Type B pancreatic cell (in vitro differentiated cells): ENCODE measurements around the gene CHMP4A. TPM values are rescaled to one million over a fixed set of nuclear protein-coding genes. Genes with fewer than 3 reads are reported as not detected.

Experiments used
- DNase-seq: peaks from one replicate; pipeline ENCODE4 v3.0.0; 2021; ENCODE audit warnings: mixed read lengths; ENCODE audit not compliant: unreplicated experiment; ENCODE audit errors: extremely low spot score
- H3K27ac Mint-ChIP-seq: 2 replicates; pipeline ENCODE4 v1.8.0; 2021; ENCODE audit warnings: mild to moderate bottlenecking, mixed read lengths
- H3K27me3 Mint-ChIP-seq: 2 replicates; pipeline ENCODE4 v1.8.0; 2021; ENCODE audit warnings: mixed read lengths
- H3K36me3 Mint-ChIP-seq: 2 replicates; pipeline ENCODE4 v1.8.0; 2021; ENCODE audit warnings: mixed read lengths
- H3K4me1 Mint-ChIP-seq: one replicate; pipeline ENCODE4 v1.8.0; 2021; ENCODE audit warnings: mixed read lengths; ENCODE audit not compliant: unreplicated experiment
- H3K4me3 Mint-ChIP-seq: 2 replicates; pipeline ENCODE4 v1.8.0; 2021; ENCODE audit warnings: mild to moderate bottlenecking, mixed read lengths
- H3K9me3 Mint-ChIP-seq: 2 replicates; pipeline ENCODE4 v1.8.0; 2021; ENCODE audit warnings: mixed read lengths
- total RNA-seq: library from RNA; stranded (reverse); gene quantifications from 2 replicates; pipeline ENCODE4 v1.2.1, GENCODE V29; 2021; ENCODE audit warnings: low replicate concordance
- TF ChIP-seq, protein P1 (sequence below): fragments of 200-600 bp; sonication (generic); conservative IDR thresholded peaks from 2 replicates; pipeline ENCODE4 v1.5.0; 2021; ENCODE audit warnings: antibody characterized with exemption, mild to moderate bottlenecking

The CHMP4A gene
- total RNA-seq, 1 donor from 2014 or later, result 44.3 TPM

DNA sequence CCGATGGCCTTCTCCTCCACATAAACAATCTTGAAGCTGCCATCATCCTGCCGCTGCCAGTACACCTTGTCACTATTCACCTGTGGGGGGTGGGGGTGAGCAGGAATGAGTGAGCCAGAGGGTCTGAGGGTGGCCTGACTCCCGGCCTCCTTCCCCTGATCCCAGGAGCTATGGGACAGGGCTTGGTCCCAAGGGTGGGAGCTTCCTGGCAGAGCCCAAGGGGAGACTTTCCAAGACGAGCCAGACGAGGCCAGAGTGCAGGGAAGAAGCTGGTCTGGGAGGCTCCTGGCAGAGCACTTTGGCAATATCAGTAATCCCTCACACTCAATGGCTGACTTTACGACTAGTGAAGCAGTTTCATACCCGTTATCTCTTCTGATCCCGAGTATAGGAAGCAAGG, 42.1 kb upstream of the CHMP4A start:
- Mint-ChIP-seq H3K4me3 (no peak overlapping the region), H3K9me3 (no peaks in the 10 kb centered on the region), H3K27ac (no peak overlapping the region), H3K36me3 (no peaks in the 10 kb centered on the region), H3K4me1 (no peaks in the 10 kb centered on the region), H3K27me3 (no peaks in the 10 kb centered on the region)
- DNase-seq, result no peak
- TF ChIP-seq, protein P1, sequence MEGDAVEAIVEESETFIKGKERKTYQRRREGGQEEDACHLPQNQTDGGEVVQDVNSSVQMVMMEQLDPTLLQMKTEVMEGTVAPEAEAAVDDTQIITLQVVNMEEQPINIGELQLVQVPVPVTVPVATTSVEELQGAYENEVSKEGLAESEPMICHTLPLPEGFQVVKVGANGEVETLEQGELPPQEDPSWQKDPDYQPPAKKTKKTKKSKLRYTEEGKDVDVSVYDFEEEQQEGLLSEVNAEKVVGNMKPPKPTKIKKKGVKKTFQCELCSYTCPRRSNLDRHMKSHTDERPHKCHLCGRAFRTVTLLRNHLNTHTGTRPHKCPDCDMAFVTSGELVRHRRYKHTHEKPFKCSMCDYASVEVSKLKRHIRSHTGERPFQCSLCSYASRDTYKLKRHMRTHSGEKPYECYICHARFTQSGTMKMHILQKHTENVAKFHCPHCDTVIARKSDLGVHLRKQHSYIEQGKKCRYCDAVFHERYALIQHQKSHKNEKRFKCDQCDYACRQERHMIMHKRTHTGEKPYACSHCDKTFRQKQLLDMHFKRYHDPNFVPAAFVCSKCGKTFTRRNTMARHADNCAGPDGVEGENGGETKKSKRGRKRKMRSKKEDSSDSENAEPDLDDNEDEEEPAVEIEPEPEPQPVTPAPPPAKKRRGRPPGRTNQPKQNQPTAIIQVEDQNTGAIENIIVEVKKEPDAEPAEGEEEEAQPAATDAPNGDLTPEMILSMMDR, result no peak

DNA sequence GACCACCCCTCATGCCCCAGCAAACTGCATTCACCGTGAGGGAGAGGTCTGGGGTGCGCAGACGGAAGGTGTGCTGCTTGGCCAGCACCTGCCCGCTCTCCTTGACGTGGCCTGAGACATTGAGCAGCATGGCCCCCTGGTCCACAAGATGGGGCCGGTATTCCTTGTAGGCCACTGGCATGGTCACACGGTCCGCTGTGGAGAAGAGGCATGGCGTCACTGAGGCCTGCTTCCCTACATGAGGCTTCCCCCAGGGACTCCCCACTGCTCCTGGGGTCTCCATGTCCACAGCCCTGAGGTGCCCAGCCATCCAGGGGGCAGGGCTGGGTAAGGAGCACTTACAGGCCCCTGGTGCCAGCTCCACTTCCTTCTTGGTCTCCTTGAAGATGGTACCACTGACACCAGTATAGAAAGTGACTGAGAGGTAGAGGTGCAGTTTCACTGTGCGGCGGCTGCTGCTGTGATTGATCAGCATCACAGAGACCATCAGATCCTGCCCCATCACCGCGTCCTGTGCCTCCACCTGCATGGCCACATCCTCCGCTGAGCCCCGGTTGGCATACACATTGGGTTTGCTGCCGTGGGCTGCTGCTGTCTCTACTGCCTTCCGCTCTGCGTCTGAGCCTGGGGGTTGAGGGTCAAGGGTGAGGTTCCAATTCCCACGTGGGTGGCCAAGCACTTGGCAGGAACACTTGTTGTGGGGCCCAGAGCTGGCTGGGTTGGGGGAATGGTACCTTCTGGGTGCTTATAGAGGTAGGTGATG, 41.5 kb upstream of the CHMP4A start:
- no peaks in the 10 kb centered on the region for H3K4me1 Mint-ChIP-seq
- DNase-seq, result no peak
- H3K36me3 Mint-ChIP-seq, result no peaks in the 10 kb centered on the region
- H3K9me3 Mint-ChIP-seq, result no peaks in the 10 kb centered on the region
- no peak overlapping the region for H3K27ac Mint-ChIP-seq
- TF ChIP-seq, protein P1, result no peak
- H3K27me3 Mint-ChIP-seq, result no peaks in the 10 kb centered on the region
- no peak overlapping the region for H3K4me3 Mint-ChIP-seq

DNA sequence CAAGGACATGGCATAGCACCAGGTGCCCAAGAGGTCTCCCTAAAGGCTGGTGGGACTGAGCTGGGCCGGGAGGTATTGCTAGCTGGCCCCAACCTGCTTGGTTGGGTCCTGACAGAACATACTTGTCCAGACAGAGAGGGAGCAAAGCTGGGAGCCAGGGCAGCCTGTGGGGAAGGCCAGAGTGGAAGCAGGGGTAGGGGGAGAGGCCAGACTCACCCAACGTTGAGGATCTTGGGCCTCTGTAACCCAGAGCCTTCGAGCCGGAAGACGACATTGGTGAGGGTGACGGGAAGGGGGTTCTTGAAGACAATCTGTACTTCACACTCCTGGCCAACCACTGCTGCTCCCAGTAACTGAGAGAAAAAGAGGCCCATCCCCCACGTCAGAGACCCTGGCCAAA, 40.6 kb upstream of the CHMP4A start:
- H3K27ac Mint-ChIP-seq, result peak overlapping the region; percentile 31
- no peaks in the 10 kb centered on the region for H3K9me3 Mint-ChIP-seq
- no peak for DNase-seq
- TF ChIP-seq, protein P1, result no peak
- no peak overlapping the region for H3K4me3 Mint-ChIP-seq
- H3K27me3 Mint-ChIP-seq, result no peaks in the 10 kb centered on the region
- no peaks in the 10 kb centered on the region for H3K4me1 Mint-ChIP-seq
- H3K36me3 Mint-ChIP-seq, result no peaks in the 10 kb centered on the region

DNA sequence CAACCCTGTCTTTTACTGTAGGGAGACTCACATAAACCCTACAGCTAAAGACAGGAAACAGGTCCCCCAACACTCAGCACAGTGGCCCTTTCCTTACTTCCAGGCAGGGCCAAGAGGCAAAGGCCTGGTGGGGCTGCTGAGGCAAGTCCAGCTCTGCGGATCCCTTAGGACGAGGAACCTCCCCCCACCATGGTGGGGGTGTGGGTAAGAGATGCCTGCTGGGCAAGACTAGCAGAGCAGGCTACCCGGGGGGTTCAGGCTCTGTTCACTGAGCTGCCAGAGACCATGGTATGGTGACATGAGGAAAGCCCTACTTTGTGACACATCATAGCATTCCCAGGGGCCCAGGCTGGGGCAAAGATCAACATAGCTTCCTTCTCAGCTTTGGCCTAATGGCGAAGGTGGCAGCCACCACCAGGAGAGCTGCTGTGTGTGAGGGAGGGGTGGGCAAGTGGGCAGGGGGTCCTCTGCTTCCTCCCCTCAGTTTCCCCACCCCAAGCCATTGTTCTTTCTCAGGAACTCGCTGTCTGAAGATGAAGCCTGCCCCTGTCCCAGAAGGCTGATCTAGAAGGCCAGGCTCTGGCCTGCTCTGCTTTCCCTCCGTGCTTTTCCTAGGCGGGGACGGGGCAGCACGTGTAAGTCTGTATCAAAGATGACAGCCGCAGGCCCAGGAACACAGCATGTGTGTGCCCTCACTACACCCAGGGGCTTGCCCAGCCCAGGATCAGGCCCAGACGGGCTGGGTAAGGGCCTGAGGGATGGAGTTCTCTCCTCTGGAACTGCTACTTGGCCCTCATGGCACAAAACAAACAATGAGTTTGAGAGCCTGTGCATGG, 39.2 kb upstream of the CHMP4A start:
- peaks cover 2% of the 10 kb centered on the region for H3K27me3 Mint-ChIP-seq
- H3K27ac Mint-ChIP-seq, result no peak overlapping the region
- H3K4me1 Mint-ChIP-seq, result no peaks in the 10 kb centered on the region
- no peaks in the 10 kb centered on the region for H3K36me3 Mint-ChIP-seq
- DNase-seq, result no peak
- H3K4me3 Mint-ChIP-seq, result no peak overlapping the region
- TF ChIP-seq, protein P1, result no peak
- no peaks in the 10 kb centered on the region for H3K9me3 Mint-ChIP-seq

DNA sequence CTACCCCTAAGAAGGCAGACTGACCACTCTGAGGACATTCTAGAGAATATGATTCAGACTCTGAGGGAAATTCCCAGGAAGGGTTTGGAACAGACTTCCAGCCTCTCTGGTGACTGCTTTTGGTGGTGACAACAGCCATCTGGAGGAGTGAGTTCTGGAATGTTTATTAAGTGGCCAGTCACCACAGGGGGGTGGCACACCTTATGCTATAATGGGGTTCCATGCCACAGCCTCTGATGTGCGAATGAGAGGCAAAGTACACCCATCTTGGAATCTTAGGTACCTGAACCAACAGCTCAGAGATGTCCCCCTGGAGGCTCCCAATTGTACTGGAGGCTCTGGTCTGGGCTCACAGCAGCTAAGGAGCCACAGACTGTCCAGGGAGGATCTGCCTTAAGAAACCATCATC, 38.6 kb upstream of the CHMP4A start:
- Mint-ChIP-seq H3K36me3 (no peaks in the 10 kb centered on the region), H3K27ac (no peak overlapping the region)
- no peak for DNase-seq

More for the DNA sequence above, 38.6 kb upstream of the CHMP4A start:
- Mint-ChIP-seq H3K27me3 (peaks cover 4% of the 10 kb centered on the region), H3K9me3 (no peaks in the 10 kb centered on the region), H3K4me3 (no peak overlapping the region), H3K4me1 (no peaks in the 10 kb centered on the region)
- TF ChIP-seq, protein P1, result no peak
